ENCODE results near the gene FHAD1.

DNA sequence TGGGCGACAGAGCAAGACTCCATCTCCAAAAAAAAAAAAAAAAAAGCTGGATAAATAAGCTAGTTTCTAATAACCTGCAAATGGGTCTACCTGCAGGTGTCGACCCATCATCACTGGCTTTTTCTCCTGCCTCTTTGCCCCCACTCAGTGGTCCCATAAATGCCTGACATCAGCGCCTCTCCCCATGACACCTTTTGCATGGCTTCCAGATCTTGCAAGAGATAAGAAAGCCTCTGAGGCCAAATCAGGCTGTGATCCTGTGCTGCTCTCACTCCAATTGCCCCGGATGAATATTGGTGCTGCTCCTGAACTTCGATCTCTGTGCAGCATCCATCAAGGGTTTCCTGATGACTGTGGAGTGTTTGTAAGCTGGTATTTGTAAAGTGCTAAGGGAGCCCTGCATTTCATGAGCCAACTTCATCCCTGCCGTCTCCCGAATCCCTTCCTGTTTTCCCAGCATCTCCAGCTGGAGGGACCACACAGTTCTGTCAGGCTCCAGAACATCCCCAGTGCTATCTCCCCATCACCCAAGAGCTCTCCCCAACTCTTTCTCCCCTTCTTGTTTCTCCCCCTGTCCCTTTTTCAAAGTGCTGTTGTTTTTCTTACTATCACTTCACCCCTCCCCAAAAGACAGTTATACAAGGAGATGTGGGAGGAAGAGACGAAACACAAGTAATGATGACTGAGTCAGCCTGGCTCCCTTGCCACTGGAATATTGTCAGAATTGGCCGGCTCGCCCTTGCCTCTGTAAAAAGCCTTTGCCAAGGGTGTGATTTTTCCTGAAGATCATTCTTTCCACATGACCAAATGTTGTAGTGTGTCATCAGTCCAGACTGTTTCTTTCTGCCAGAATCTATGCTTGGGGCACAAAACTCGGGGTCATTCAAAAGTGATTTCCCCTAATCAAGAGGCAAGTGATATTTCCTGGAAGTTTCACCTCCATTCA is 159.9 kb downstream of the FHAD1 start:
- TF ChIP-seq CTCF (IDR thresholded peaks at IDR 0.05) (no peak), EZH2 (IDR thresholded peaks at IDR 0.05; ENCODE audit: borderline replicate concordance, insufficient read depth, low read depth, low read length, poor library complexity, severe bottlenecking) (no peak)
